ENCODE measurements around the gene DPY19L1. TPM values are rescaled to one million over a fixed set of nuclear protein-coding genes. Genes with fewer than 3 reads are reported as not detected.
A peak's percentile ranks its signal among the peaks of the same experiment; 100 is the strongest.
"Not testable (repeated sequence)": the region's sequence is repeated elsewhere in the genome, so short reads cannot be mapped to it uniquely, and the experiment has no call there.

The DPY19L1 gene
- 10 to 100 TPM; 16.0 to 21.1 TPM for total RNA-seq

DNA sequence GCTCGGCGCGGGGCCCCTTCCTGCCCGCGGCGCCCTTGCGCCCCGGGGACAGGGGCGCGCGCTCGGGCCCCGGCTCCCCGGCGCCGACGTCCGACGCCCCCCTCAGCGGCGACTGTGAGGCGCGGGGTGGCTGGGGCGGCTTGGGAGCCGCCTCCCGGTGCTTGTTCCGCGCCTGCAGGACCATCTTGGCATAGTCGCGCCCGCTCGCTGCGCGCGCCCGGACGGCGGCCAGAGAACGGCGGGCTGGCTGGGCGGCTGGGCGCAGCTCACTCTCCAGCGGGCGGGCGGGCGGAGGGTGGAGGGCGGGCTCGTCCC, at the start of gene DPY19L1:
Gene DPY19L1, minus strand, starts transcription at position 275 of the 315 bp plus-strand sequence. Its CDS starts 91 bp downstream, at position 184.
- Mint-ChIP-seq H3K27me3 (peaks cover 3% of the 10 kb centered on the region), H3K36me3 (no peaks in the 10 kb centered on the region), H3K4me3 (peak within 1 kb of the TSS; percentile 93), H3K4me1 (peaks cover 27% of the 10 kb centered on the region), H3K27ac (peak within 1 kb of the TSS; percentile 81), H3K9me3 (ENCODE audit: low read depth) (no peaks in the 10 kb centered on the region)
- ATAC-seq (no peak), DNase-seq (no peak)
- CTCF ChIA-PET, result interaction anchor here (1.1 to 1.6 kb wide), 3 partner anchors 45 to 213 kb away, joined by 3 to 4 read pairs (median 3); no protein-coding TSS in a partner anchor

DNA sequence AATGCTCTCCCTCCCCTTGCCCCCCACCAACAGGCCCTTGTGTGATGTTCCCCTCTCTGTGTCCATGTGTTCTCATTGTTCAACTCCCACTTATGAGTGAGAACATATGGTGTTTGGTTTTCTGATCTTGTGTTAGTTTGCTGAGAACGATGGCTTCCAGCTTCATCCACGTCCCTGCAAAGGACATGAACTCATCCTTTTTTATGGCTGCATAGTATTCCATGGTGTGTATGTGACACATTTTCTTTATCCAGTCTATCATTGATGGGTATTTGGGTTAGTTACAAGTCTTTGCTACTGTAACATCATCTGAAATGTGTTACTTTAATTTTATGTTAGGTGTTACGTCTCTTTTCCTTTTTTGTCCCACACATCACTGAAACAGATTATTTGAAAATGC, 42.2 kb upstream of the DPY19L1 start:
- CTCF ChIA-PET; H3K4me1 Mint-ChIP-seq; H3K27ac Mint-ChIP-seq; ATAC-seq; H3K27me3 Mint-ChIP-seq; H3K36me3 Mint-ChIP-seq; DNase-seq; H3K4me3 Mint-ChIP-seq; H3K9me3 Mint-ChIP-seq (ENCODE audit: low read depth): not testable (repeated sequence)

DNA sequence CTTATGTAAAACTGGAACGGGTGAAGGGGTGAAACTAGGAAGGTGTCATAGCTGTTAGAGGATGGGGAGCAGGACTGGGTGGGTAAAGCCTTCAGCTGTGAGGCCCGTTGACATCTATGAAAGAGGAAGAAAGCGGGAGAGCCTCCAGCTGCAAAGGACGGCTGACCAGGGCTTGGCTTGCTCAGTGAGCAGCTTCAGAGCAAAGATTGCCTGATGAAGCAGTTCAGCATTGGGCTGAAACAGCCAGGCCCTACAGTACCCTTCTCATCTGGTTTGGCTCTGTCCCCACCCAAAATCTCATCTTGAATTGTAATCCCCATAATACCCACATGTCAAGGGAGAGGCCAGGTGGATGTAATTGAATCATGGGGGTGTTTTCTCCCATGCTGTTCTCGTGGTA, 36.7 kb upstream of the DPY19L1 start:
- H3K4me3 Mint-ChIP-seq; ATAC-seq; DNase-seq; H3K9me3 Mint-ChIP-seq (ENCODE audit: low read depth); H3K4me1 Mint-ChIP-seq; H3K36me3 Mint-ChIP-seq; H3K27ac Mint-ChIP-seq; CTCF ChIA-PET: not testable (repeated sequence)
- peaks cover 19% of the 10 kb centered on the region for H3K27me3 Mint-ChIP-seq

DNA sequence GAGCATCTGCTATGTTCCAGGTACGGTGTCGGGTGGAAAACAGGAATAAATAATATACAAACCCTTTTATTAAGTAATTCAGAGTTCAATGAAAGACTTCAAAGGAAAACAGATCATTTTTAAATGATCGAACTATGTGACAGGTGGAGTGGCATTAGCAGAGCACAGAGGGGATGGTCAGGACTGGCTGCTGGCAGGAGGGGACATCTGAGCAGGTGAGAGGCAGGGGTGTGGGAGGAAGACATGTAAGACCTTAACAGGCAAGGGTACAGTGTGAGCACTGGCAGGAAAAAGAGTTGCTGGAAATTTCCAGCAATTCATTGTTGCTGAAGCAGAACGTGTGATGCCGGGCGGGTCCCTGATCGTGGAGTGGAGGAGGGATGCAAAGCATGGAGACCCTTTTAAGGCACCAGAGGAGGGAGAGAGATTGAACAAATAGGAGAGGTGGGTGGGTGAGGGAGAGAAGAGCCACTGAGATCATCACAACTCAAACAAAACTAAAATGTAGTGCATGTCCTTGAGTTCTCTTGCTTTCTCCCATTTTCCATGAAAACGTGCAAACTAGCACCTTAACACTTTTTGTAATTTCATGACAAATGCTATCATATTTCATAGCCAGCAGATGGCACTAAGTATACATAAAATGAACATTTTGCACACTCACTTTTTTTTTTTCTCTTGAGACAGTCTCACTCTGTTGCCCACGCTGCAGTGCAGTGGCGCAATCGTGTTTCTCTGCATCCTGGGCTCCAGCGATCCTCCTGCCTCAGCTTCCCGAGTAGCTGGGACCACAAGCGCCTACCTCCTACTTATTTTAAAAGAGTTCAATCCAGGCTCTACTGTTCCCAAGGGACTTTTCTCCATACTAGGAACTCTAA, 35.9 kb upstream of the DPY19L1 start:
- H3K9me3 Mint-ChIP-seq (ENCODE audit: low read depth); H3K4me1 Mint-ChIP-seq; CTCF ChIA-PET; ATAC-seq; H3K36me3 Mint-ChIP-seq; H3K27ac Mint-ChIP-seq; H3K4me3 Mint-ChIP-seq; DNase-seq: not testable (repeated sequence)
- H3K27me3 Mint-ChIP-seq, result peaks cover 19% of the 10 kb centered on the region

DNA sequence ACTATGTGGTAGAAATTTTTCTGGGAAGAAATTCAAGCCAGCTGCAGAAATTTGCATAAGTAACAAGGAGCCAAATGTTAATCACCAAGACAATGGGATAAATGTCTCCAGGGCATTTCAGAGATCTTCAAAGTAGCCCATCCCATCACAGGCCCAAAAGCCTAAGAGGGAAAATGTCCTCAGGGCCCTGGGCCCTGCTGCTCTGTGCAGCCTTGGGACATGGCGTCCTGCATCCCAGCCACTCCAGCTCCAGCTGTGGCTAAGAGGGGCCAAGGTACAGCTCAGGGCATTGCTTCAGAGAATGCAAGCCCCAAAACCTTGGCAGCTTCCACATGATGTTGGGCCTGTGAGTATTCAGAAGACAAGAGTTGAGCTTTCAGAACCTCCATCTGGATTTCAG, 31.8 kb upstream of the DPY19L1 start:
- H3K4me1 Mint-ChIP-seq; H3K9me3 Mint-ChIP-seq (ENCODE audit: low read depth); H3K4me3 Mint-ChIP-seq; ATAC-seq; H3K36me3 Mint-ChIP-seq; DNase-seq; H3K27ac Mint-ChIP-seq; CTCF ChIA-PET: not testable (repeated sequence)
- peaks cover 15% of the 10 kb centered on the region for H3K27me3 Mint-ChIP-seq

DNA sequence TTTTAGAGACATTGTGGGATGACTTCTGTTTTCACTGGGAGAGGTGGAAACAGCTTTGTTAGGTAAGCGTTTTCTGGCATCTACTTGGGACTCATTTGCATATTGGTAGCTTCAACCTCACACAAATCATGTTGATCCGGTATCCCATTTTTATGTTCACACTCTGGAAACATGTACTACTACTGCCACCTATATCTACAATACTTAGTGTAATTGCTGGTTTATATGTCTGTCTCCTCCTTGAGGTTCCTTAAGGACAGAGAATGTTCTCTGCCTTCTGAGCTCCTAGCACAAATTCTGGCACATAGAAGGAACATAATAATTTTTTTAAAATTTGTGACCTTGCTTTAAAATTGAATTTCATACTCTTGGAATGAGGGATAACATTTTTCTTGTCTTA, 28.1 kb upstream of the DPY19L1 start:
- H3K27me3 Mint-ChIP-seq; H3K4me1 Mint-ChIP-seq; H3K36me3 Mint-ChIP-seq; H3K4me3 Mint-ChIP-seq; ATAC-seq; H3K27ac Mint-ChIP-seq; H3K9me3 Mint-ChIP-seq (ENCODE audit: low read depth); CTCF ChIA-PET; DNase-seq: not testable (repeated sequence)

DNA sequence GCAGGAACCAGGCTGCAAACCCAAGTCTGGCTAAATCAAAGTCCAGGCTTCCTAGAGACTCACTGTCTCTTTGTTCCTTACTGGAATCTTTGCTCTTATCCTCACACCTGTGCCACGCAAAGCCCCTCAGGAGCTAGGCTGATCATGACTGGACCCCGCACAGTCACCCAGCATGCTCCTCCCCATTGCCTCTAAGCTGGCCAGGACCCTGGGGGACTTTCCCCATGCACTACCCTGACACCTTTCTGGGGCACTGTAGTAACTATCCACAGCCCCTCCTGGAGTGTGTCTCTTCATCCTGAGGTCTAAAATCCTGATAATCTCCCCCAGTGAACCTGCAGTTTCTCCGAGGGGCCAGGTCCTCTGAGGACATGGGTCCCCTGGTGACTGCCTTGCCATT, 21.3 kb upstream of the DPY19L1 start:
- H3K4me1 Mint-ChIP-seq; H3K4me3 Mint-ChIP-seq; H3K36me3 Mint-ChIP-seq; DNase-seq; H3K27me3 Mint-ChIP-seq; ATAC-seq; H3K9me3 Mint-ChIP-seq (ENCODE audit: low read depth); H3K27ac Mint-ChIP-seq; CTCF ChIA-PET: not testable (repeated sequence)

DNA sequence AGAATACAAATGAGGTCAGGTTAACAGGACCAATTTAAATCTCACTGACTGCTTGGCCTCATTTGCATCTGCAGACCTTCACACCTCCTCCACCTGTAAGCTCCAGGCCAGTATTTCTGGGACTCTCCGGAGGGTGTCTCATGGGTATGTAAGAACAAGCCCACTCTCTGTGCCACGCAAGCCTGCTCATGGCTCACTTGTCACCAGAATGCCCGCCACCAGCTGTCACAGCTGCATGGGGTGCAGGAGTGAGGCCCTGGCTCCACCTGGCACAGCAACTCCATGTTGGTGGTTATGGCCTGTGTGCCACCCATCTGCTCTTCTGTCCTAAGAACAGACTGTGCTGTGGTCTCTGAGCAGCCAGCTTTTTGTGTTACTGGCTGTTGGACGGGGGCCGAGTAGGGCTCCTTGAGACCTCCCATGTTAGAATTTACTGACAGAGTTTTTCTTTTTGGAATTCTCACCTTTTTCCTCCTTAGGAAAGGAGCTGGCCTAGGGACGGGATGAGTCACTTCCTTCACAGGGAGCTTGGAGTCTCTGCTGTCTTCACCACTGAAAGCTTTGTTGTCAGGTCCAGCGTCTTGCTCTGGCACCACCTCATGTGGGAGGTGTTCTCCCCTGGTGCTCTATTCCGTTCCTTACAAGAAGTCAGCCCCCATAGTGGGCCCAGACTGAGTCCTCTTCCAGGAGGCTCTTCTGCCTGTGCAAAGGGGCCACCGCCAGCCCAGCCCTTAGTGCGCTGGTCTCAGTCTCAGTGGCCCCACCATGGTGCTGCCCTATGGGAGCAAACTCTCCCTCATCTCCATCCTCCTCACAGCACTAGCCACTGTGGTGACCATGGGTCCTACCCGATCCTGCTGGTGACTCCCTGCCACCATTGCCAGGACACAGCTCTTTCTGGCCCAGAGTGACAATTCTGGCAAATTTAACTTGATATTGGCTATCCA, 20.5 kb upstream of the DPY19L1 start:
- CTCF ChIA-PET; H3K4me1 Mint-ChIP-seq; H3K9me3 Mint-ChIP-seq (ENCODE audit: low read depth); H3K27ac Mint-ChIP-seq; ATAC-seq; H3K27me3 Mint-ChIP-seq; H3K4me3 Mint-ChIP-seq; H3K36me3 Mint-ChIP-seq; DNase-seq: not testable (repeated sequence)

DNA sequence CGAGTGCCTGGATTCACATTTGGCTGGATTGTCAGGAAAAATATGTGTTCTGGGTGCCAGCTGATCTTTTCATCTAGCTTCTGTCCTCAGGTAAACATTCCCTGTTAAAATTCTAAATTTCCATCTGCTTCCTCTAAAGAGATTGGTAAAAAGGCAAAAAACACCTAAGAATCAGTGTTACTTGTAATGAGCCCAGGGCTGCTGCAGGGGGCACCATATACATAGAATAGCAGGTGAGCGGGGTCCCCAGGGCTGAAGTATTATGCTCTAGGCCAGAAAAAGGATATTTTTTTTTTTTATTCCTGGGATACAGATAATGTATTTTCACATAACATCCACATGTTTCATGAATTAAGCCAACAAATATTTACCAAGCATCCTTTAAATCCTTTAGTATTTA, 18.4 kb upstream of the DPY19L1 start:
- ATAC-seq; H3K4me1 Mint-ChIP-seq; H3K9me3 Mint-ChIP-seq (ENCODE audit: low read depth); H3K36me3 Mint-ChIP-seq; H3K27ac Mint-ChIP-seq; DNase-seq; CTCF ChIA-PET; H3K4me3 Mint-ChIP-seq: not testable (repeated sequence)
- H3K27me3 Mint-ChIP-seq, result peaks cover 11% of the 10 kb centered on the region

DNA sequence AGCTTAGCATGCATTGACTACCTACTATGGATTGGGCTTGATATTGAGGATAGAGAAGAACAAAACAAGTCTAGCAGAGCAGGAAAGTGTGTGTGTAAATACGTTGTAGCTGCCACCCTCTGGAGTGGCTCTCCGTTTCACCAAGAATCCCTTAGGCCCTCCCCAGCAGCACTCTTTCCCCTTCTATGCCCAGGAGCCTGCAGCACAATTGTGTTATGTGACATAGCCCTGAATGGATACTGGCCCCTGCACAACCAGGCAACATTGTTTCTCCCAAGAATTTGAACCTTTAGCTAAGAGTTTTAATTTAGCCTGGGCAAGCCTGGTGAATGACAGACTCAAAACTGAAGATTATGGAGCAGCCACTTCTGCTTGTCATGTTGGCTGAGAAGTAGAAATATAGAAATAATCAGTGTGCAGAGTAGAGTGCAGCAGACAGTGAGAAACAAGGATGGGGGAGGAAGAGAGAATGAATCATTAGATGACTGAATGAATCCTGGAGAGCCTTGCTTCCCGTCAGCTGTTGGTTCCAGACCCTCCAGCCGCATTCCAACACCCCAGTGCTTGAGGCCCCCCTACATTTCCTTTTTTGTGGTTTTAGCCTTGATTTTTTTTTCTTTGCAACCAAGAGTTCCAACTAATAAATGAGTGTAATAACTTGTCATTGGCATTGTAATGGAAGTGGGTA, 16.3 kb upstream of the DPY19L1 start:
- H3K4me3 Mint-ChIP-seq; ATAC-seq; CTCF ChIA-PET; H3K27ac Mint-ChIP-seq; DNase-seq; H3K4me1 Mint-ChIP-seq; H3K36me3 Mint-ChIP-seq; H3K9me3 Mint-ChIP-seq (ENCODE audit: low read depth): not testable (repeated sequence)
- H3K27me3 Mint-ChIP-seq, result peaks cover 10% of the 10 kb centered on the region

DNA sequence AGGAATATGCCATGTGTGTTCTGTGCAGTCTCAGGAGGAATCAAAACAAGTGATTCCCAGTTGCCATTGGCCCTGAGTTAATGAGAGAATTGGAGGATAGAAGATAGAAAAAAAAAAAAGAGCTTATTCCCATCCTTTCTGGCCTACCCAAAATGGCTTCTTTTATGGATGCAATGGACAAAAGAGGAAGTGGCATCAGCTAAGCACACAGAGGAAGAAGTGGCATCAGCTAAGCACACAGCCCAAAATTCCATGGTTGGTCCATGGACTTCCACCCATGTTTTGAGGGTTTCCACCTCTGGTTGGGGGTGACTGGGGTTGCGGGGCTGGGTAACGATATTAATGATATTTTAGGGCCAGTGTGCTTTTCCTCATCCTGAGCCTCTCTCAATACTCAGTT, 11.1 kb upstream of the DPY19L1 start:
- peaks cover 15% of the 10 kb centered on the region for H3K27me3 Mint-ChIP-seq
- H3K36me3 Mint-ChIP-seq; DNase-seq; CTCF ChIA-PET; H3K4me3 Mint-ChIP-seq; H3K27ac Mint-ChIP-seq; H3K9me3 Mint-ChIP-seq (ENCODE audit: low read depth); ATAC-seq; H3K4me1 Mint-ChIP-seq: not testable (repeated sequence)

DNA sequence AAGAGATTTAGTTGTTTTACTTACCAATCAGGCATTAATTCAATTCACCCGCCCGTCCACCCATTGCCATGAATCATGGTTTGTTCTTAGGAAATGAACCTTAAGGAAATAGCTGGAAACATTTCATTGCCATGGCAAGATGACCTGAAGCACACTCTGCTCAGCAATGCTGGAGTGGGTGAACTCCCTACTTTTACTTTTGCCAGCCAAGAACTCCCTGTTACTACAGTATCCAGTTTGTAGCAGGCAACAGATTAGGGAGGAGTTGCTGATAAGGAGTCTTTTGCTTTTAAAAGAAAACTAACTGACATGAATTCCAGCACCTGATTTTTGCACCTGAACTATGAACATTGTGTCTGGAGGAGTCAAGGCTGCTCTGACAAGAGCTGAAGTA, 10.6 kb upstream of the DPY19L1 start:
- H3K4me1 Mint-ChIP-seq; DNase-seq; H3K4me3 Mint-ChIP-seq; ATAC-seq; H3K27ac Mint-ChIP-seq; CTCF ChIA-PET; H3K9me3 Mint-ChIP-seq (ENCODE audit: low read depth); H3K36me3 Mint-ChIP-seq: not testable (repeated sequence)
- H3K27me3 Mint-ChIP-seq, result peaks cover 13% of the 10 kb centered on the region

DNA sequence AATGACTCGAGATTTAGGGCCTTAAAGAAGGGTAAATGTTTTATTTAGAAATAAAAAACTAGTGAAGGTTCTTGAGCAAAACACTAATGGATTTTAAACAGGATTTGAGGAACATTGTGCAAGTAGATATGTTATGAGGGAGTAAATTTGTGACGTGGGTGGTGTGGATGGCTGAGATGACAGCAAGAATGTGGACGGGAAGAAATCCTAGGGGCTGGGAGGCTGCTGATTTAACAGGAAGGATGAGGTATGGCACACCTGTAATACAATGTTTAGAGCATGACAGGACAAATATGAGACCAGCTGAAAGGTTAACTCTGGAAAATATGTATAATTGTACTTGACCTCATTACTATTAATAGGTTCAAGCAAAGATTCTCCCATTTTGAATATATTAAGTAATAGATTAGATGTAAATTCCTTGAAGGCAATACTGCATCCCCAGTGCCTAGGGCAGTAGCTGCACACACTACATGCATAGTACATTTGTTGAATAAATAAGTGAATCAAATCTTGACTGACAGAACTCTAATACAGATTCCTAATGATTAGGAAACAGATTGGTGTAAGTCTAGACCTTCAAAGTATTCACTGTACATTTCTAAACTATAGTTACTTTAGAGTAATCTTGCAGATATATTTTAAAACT, 10.1 kb upstream of the DPY19L1 start:
- H3K4me3 Mint-ChIP-seq; H3K9me3 Mint-ChIP-seq (ENCODE audit: low read depth); H3K27ac Mint-ChIP-seq; ATAC-seq; DNase-seq; H3K4me1 Mint-ChIP-seq; H3K36me3 Mint-ChIP-seq; CTCF ChIA-PET: not testable (repeated sequence)
- peaks cover 16% of the 10 kb centered on the region for H3K27me3 Mint-ChIP-seq

Data from activated CD8-positive, alpha-beta memory T cell treated with anti-CD3 and anti-CD28 coated beads, Interleukin-2, amount 10 ng/mL, durations not matched to agents 7 days and 5 days (primary cell).